HepG2 (cell line): ENCODE measurements around the gene RPS8. TPM values are rescaled to one million over a fixed set of nuclear protein-coding genes. Genes with fewer than 3 reads are reported as not detected.

Experiments used
- BRCA1 ChIP-seq: sonication (generic); formaldehyde crosslinking; IDR thresholded peaks from 2 replicates; pipeline ENCODE4 v1.4.0; 2020; ENCODE audit warnings: missing genetic modification reagents
- FOXK1 ChIP-seq: sonication (generic); formaldehyde crosslinking; IDR thresholded peaks from 2 replicates; pipeline ENCODE4 v1.4.0; 2020; ENCODE audit warnings: low read depth, missing genetic modification reagents, borderline replicate concordance
- FOXP1 ChIP-seq, 2 experiments: fragments of 450-650 bp in 1 of 2; IDR thresholded peaks; 2 replicates each; pipeline ENCODE4 v1.6.1; 2017 to 2018; ENCODE audit warnings: antibody characterized with exemption in 1 of 2
- GPN1 ChIP-seq: sonication (generic); formaldehyde crosslinking; IDR thresholded peaks from 2 replicates; pipeline ENCODE4 v1.5.1; 2020; ENCODE audit warnings: missing genetic modification reagents, borderline replicate concordance
- IKZF1 ChIP-seq: fragments of 450-650 bp; IDR thresholded peaks from 2 replicates; pipeline ENCODE4 v1.7.1; 2016
- IRF2 ChIP-seq: IDR thresholded peaks from 2 replicates; pipeline ENCODE4 v1.6.1; 2018; ENCODE audit warnings: missing genetic modification reagents, missing compliant biosample characterization
- KAT7 ChIP-seq: IDR thresholded peaks from 2 replicates; pipeline ENCODE4 v1.6.1; 2018; ENCODE audit warnings: borderline replicate concordance, missing compliant biosample characterization
- KLF16 ChIP-seq, 2 experiments: sonication (generic) in 1 of 2; formaldehyde crosslinking in 1 of 2; IDR thresholded peaks; 2 replicates each; pipeline versions ENCODE4 v1.6.1 to v1.8.0; 2016 to 2023; ENCODE audit warnings: missing genetic modification reagents in 2 of 2, missing compliant biosample characterization in 1 of 2
- KMT2B ChIP-seq: IDR thresholded peaks from 2 replicates; pipeline ENCODE4 v1.6.1; 2016; ENCODE audit warnings: missing genetic modification reagents, missing compliant biosample characterization
- MXI1 ChIP-seq: IDR thresholded peaks from 3 replicates; pipeline ENCODE4 v1.6.1; 2012; ENCODE audit warnings: low read depth, low read length, inconsistent platforms, borderline replicate concordance
- NFKB2 ChIP-seq: sonication (generic); formaldehyde crosslinking; IDR thresholded peaks from 2 replicates; pipeline ENCODE4 v1.4.0; 2020; ENCODE audit warnings: missing genetic modification reagents, borderline replicate concordance
- NFKBIZ ChIP-seq: IDR thresholded peaks from 2 replicates; pipeline ENCODE4 v1.6.1; 2018; ENCODE audit warnings: missing genetic modification reagents, missing compliant biosample characterization
- POGZ ChIP-seq: sonication (generic); formaldehyde crosslinking; IDR thresholded peaks from 2 replicates; pipeline ENCODE4 v1.4.0; 2020; ENCODE audit warnings: mild to moderate bottlenecking, missing genetic modification reagents
- PRMT3 ChIP-seq: sonication (generic); formaldehyde crosslinking; IDR thresholded peaks from 2 replicates; pipeline ENCODE4 v1.8.1; 2022; ENCODE audit warnings: low read depth, mild to moderate bottlenecking, moderate library complexity, missing genetic modification reagents, borderline replicate concordance
- SALL1 ChIP-seq: sonication (generic); formaldehyde crosslinking; IDR thresholded peaks from 2 replicates; pipeline ENCODE4 v1.8.0; 2022; ENCODE audit warnings: mild to moderate bottlenecking, missing genetic modification reagents
- TAF1 ChIP-seq: sonication (generic); formaldehyde crosslinking; IDR thresholded peaks from 2 replicates; pipeline ENCODE4 v1.4.0; 2020; ENCODE audit warnings: missing genetic modification reagents
- ZEB1 ChIP-seq: IDR thresholded peaks from 2 replicates; pipeline ENCODE4 v1.6.1; 2012; ENCODE audit warnings: mild to moderate bottlenecking, low read depth, inconsistent platforms; ENCODE audit not compliant: insufficient replicate concordance
- ZNF225 ChIP-seq: sonication (generic); formaldehyde crosslinking; IDR thresholded peaks from 2 replicates; pipeline ENCODE4 v1.4.0; 2020; ENCODE audit warnings: mild to moderate bottlenecking, missing genetic modification reagents
- ZNF230 ChIP-seq: sonication (generic); formaldehyde crosslinking; IDR thresholded peaks from 2 replicates; pipeline ENCODE4 v1.4.0; 2020; ENCODE audit warnings: mild to moderate bottlenecking, missing genetic modification reagents
- ZNF329 ChIP-seq: sonication (generic); formaldehyde crosslinking; IDR thresholded peaks from 2 replicates; pipeline ENCODE4 v1.9.0; 2021; ENCODE audit warnings: low read depth, mild to moderate bottlenecking, missing genetic modification reagents
- ZNF335 ChIP-seq: sonication (generic); formaldehyde crosslinking; IDR thresholded peaks from 2 replicates; pipeline ENCODE4 v1.4.0; 2020; ENCODE audit warnings: missing genetic modification reagents
- ZNF468 ChIP-seq: sonication (generic); formaldehyde crosslinking; IDR thresholded peaks from 2 replicates; pipeline ENCODE4 v1.8.0; 2022; ENCODE audit warnings: mild to moderate bottlenecking, moderate library complexity, missing genetic modification reagents
- ZNF687 ChIP-seq: sonication (generic); formaldehyde crosslinking; IDR thresholded peaks from 2 replicates; pipeline ENCODE4 v1.5.1; 2020; ENCODE audit warnings: mild to moderate bottlenecking, missing genetic modification reagents, moderate library complexity
- polyA plus RNA-seq, 8 experiments: library from polyadenylated mRNA; depleted of rRNA in 3 of 8; stranded (reverse) in 7 of 8; unstranded in 1 of 8; fragments of >200 nt; fragmentation: Illumina TruSeq in 4 of 8; extraction: Trizol in 4 of 8; gene quantifications; 2 replicates each; pipeline versions ENCODE4 v1.2.1 to v1.2.3, GENCODE V29; 2011 to 2016; ENCODE audit warnings: low read depth in 4 of 8, missing spikeins in 1 of 8, mixed read lengths in 1 of 8; ENCODE audit not compliant: insufficient read depth in 1 of 8
- total RNA-seq, 5 experiments: library from RNA; depleted of rRNA; stranded (reverse); fragments of >200 nt; fragmentation: Illumina TruSeq; extraction: Trizol; gene quantifications; 2 replicates each; pipeline ENCODE4 v1.2.3, GENCODE V29; 2016; ENCODE audit warnings: low read depth in 1 of 5
- TF ChIP-seq, protein P1 (sequence below): sonication (generic); formaldehyde crosslinking; conservative IDR thresholded peaks from 2 replicates; pipeline ENCODE4 v1.8.0; 2022; ENCODE audit warnings: low read depth, missing genetic modification reagents

RPS8 gene
- total and polyA plus RNA-seq, 2 of the 13 experiments (the other 11 are each of a cell fraction or from before 2014, with no cell fraction given) = 2,628 to 2,822 TPM

GRCh38 chr1:44826375-44827196 lies 51.2 kb downstream of the RPS8 start (continued):
- TF ChIP-seq NFKB2 = peak; percentile 88; the same call in 1 of the 2 replicates
- TF ChIP-seq MXI1 = no peak; the same call in 2 of the 3 replicates
- TF ChIP-seq ZNF468 = peak; percentile 69; the same call in 1 of the 2 replicates
- TF ChIP-seq BRCA1 (CRISPR knock-in tag) = no peak; the same call in 1 of the 2 replicates
- TF ChIP-seq ZNF335 (CRISPR knock-in tag) = peak; percentile 46
- TF ChIP-seq KAT7 (CRISPR knock-in tag) = 0 out of 2 replicates have a peak, but pooled peaks have one; percentile 28
- TF ChIP-seq KMT2B = no peak; the same call in none of the 2 replicates
- peak; percentile 58; the same call in 1 of the 2 replicates for TF ChIP-seq TAF1 (CRISPR knock-in tag)
- no peak for TF ChIP-seq PRMT3 (CRISPR knock-in tag)
- TF ChIP-seq FOXP1 (IDR thresholded peaks at IDR 0.05) = no peak
- no peak for TF ChIP-seq FOXP1 (CRISPR knock-in tag; IDR thresholded peaks at IDR 0.05)
- TF ChIP-seq, protein P1, sequence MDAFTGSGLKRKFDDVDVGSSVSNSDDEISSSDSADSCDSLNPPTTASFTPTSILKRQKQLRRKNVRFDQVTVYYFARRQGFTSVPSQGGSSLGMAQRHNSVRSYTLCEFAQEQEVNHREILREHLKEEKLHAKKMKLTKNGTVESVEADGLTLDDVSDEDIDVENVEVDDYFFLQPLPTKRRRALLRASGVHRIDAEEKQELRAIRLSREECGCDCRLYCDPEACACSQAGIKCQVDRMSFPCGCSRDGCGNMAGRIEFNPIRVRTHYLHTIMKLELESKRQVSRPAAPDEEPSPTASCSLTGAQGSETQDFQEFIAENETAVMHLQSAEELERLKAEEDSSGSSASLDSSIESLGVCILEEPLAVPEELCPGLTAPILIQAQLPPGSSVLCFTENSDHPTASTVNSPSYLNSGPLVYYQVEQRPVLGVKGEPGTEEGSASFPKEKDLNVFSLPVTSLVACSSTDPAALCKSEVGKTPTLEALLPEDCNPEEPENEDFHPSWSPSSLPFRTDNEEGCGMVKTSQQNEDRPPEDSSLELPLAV = no peak
- peak; percentile 68; the same call in 1 of the 2 replicates for TF ChIP-seq ZNF225
- TF ChIP-seq SALL1 (CRISPR knock-in tag) = peak; percentile 80
- 0 out of 4 replicates have a peak, but pooled peaks have one; percentile 40 to 45 for TF ChIP-seq KLF16 (CRISPR knock-in tag; IDR thresholded peaks at IDR 0.05)
- no peak for TF ChIP-seq ZEB1
- no peak for TF ChIP-seq ZNF329 (CRISPR knock-in tag)
- peak; percentile 66 for TF ChIP-seq ZNF230
- no peak for TF ChIP-seq IKZF1
- peak; percentile 88 for TF ChIP-seq IRF2 (CRISPR knock-in tag)
- peak; percentile 54 for TF ChIP-seq POGZ (CRISPR knock-in tag)
- TF ChIP-seq ZNF687 = peak; percentile 97
- TF ChIP-seq NFKBIZ (CRISPR knock-in tag) = peak; percentile 75; the same call in 1 of the 2 replicates
- TF ChIP-seq GPN1 = no peak
- no peak; the same call in 1 of the 2 replicates for TF ChIP-seq FOXK1 (CRISPR knock-in tag)
